Measurements from ENCODE around the gene NPC1.

DNA sequence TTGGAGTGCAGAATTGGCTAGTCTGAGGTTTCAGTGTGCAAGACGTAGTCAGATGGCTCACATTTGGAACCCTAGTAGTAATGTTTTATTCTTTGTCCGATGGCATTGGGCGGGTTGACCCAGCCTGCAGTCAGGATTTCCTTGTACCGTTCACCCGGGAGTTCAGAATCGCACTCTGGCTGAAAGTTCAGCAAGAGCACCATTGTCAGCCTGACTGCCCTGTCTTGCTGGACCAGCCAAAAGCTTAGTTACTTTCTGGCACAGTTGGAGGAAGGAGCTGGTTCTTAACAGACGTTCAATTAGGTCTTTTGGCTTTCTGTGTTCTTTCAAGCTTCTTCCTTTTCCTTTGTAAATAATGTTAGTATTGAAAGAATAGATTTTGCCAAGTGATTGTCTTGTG lies 64.4 kb downstream of the NPC1 start:
- TF ChIP-seq, protein P1, sequence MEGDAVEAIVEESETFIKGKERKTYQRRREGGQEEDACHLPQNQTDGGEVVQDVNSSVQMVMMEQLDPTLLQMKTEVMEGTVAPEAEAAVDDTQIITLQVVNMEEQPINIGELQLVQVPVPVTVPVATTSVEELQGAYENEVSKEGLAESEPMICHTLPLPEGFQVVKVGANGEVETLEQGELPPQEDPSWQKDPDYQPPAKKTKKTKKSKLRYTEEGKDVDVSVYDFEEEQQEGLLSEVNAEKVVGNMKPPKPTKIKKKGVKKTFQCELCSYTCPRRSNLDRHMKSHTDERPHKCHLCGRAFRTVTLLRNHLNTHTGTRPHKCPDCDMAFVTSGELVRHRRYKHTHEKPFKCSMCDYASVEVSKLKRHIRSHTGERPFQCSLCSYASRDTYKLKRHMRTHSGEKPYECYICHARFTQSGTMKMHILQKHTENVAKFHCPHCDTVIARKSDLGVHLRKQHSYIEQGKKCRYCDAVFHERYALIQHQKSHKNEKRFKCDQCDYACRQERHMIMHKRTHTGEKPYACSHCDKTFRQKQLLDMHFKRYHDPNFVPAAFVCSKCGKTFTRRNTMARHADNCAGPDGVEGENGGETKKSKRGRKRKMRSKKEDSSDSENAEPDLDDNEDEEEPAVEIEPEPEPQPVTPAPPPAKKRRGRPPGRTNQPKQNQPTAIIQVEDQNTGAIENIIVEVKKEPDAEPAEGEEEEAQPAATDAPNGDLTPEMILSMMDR (IDR thresholded peaks at IDR 0.05; ENCODE audit: low read depth, low read length, missing input control) = no peak
- no peak for TF ChIP-seq HNF4A (conservative IDR thresholded peaks at IDR 0.05)
- TF ChIP-seq, protein P2, sequence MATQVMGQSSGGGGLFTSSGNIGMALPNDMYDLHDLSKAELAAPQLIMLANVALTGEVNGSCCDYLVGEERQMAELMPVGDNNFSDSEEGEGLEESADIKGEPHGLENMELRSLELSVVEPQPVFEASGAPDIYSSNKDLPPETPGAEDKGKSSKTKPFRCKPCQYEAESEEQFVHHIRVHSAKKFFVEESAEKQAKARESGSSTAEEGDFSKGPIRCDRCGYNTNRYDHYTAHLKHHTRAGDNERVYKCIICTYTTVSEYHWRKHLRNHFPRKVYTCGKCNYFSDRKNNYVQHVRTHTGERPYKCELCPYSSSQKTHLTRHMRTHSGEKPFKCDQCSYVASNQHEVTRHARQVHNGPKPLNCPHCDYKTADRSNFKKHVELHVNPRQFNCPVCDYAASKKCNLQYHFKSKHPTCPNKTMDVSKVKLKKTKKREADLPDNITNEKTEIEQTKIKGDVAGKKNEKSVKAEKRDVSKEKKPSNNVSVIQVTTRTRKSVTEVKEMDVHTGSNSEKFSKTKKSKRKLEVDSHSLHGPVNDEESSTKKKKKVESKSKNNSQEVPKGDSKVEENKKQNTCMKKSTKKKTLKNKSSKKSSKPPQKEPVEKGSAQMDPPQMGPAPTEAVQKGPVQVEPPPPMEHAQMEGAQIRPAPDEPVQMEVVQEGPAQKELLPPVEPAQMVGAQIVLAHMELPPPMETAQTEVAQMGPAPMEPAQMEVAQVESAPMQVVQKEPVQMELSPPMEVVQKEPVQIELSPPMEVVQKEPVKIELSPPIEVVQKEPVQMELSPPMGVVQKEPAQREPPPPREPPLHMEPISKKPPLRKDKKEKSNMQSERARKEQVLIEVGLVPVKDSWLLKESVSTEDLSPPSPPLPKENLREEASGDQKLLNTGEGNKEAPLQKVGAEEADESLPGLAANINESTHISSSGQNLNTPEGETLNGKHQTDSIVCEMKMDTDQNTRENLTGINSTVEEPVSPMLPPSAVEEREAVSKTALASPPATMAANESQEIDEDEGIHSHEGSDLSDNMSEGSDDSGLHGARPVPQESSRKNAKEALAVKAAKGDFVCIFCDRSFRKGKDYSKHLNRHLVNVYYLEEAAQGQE (IDR thresholded peaks at IDR 0.05) = no peak
- no peak for TF ChIP-seq FOXA1 (IDR thresholded peaks at IDR 0.05)
- TF ChIP-seq TAF1 (conservative IDR thresholded peaks at IDR 0.05) = no peak
- no peak for TF ChIP-seq SP1 (IDR thresholded peaks at IDR 0.05)
- no peak for TF ChIP-seq RAD21 (IDR thresholded peaks at IDR 0.05)

Measured in liver (tissue), 3 donors.